ENCODE measurements around the gene APOM.

Gene APOM

GRCh38 chr6:31705931-31706330 is 50.2 kb downstream of the APOM start:
- DNase-seq (ENCODE audit: low read depth in 2 of 2), result no peak

GRCh38 chr6:31706599-31706998 is 50.9 kb downstream of the APOM start, which contains the start of gene LY6G6F:
Gene LY6G6F, plus strand, starts transcription at chr6:31706866. Its CDS starts 41 bp downstream, at chr6:31706907.
- no peak for DNase-seq (ENCODE audit: low read depth in 2 of 2)

- no peak for DNase-seq (ENCODE audit: low read depth in 2 of 2)
These were observed 52.0 kb downstream of the APOM start for GRCh38 chr6:31707701-31708100.
